Ishikawa (cell line): ENCODE results near the gene HTR1A.

ENCODE experiments used
- CEBPB ChIP-seq: IDR thresholded peaks from 2 replicates; pipeline ENCODE4 v1.6.1; 2012
- CREB1 ChIP-seq: IDR thresholded peaks from 2 replicates; pipeline ENCODE4 v1.6.1; 2012; ENCODE audit warnings: low read depth
- EGR1 ChIP-seq: IDR thresholded peaks from 2 replicates; pipeline ENCODE4 v1.6.1; 2012
- EP300 ChIP-seq: IDR thresholded peaks from 2 replicates; pipeline ENCODE4 v1.6.1; 2012; ENCODE audit warnings: borderline replicate concordance
- MAX ChIP-seq: IDR thresholded peaks from 2 replicates; pipeline ENCODE4 v1.6.1; 2012
- NFIC ChIP-seq: IDR thresholded peaks from 2 replicates; pipeline ENCODE4 v1.6.1; 2012
- RAD21 ChIP-seq: IDR thresholded peaks from 2 replicates; pipeline ENCODE4 v1.6.1; 2012; ENCODE audit warnings: low read depth
- REST ChIP-seq: IDR thresholded peaks from 2 replicates; pipeline ENCODE4 v1.6.1; 2012; ENCODE audit warnings: low read depth, mild to moderate bottlenecking
- TAF1 ChIP-seq: IDR thresholded peaks from 2 replicates; pipeline ENCODE4 v1.6.1; 2012; ENCODE audit warnings: low read depth, mild to moderate bottlenecking
- TCF12 ChIP-seq: IDR thresholded peaks from 2 replicates; pipeline ENCODE4 v1.6.1; 2012; ENCODE audit warnings: low read depth
- TEAD4 ChIP-seq: IDR thresholded peaks from 2 replicates; pipeline ENCODE4 v1.6.1; 2012
- USF1 ChIP-seq: IDR thresholded peaks from 2 replicates; pipeline ENCODE4 v1.6.1; 2012
- YY1 ChIP-seq: IDR thresholded peaks from 2 replicates; pipeline ENCODE4 v1.6.1; 2012; ENCODE audit warnings: low read depth
- ZBTB7A ChIP-seq: IDR thresholded peaks from 2 replicates; pipeline ENCODE4 v1.6.1; 2012; ENCODE audit warnings: low read depth

- TF ChIP-seq MAX = no peak
- TF ChIP-seq EP300 = no peak
- TF ChIP-seq YY1 = no peak
- no peak for TF ChIP-seq RAD21
- TF ChIP-seq TAF1 = no peak
- no peak for TF ChIP-seq NFIC
- TF ChIP-seq ZBTB7A = no peak
- no peak for TF ChIP-seq CREB1
- TF ChIP-seq USF1 = no peak
- TF ChIP-seq CEBPB = no peak
- no peak for TF ChIP-seq TCF12
- no peak for TF ChIP-seq REST
- no peak for TF ChIP-seq TEAD4
- TF ChIP-seq EGR1 = no peak
These were observed 38.3 kb downstream of the HTR1A start for GRCh38 chr5:63923914-63924313.
